22Rv1 (cell line): ENCODE measurements around the gene MRPS18A.

Experiments used
- ZFX ChIP-seq: fragments of 450-650 bp; IDR thresholded peaks from 2 replicates; pipeline ENCODE4 v1.6.1; 2017; ENCODE audit warnings: antibody characterized with exemption, borderline replicate concordance
- TF ChIP-seq, protein P1 (sequence below): fragments of 450-650 bp; IDR thresholded peaks from 2 replicates; pipeline ENCODE4 v1.5.1; 2017; ENCODE audit warnings: mild to moderate bottlenecking

DNA sequence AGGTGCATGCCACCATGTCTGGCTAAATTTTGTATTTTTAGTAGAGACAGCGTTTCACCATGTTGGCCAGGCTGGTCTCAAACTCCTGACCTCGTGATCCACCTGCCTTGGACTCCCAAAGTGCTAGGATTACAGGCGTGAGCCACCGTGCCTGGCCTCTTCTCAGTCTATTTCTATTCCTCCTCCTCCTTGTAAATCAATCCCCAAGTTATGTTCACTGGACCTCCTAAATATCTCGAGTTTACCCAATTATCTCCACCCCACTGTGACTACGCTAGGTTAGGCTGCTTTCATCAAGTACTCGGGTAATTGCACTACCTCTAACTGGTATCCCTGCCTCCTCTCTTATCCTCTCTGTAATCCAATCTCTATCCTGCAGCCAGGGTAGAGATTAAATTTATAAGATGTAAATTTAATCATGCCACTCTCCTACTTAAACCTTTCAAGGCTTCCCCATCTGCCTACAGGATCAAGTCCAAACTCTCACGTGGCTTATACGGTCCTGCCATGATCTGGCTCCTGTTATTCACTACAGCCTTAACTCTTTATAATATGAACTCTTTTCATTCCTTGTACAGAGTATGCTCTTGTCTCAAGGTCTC lies 52.8 kb downstream of the MRPS18A start:
- TF ChIP-seq, protein P1, sequence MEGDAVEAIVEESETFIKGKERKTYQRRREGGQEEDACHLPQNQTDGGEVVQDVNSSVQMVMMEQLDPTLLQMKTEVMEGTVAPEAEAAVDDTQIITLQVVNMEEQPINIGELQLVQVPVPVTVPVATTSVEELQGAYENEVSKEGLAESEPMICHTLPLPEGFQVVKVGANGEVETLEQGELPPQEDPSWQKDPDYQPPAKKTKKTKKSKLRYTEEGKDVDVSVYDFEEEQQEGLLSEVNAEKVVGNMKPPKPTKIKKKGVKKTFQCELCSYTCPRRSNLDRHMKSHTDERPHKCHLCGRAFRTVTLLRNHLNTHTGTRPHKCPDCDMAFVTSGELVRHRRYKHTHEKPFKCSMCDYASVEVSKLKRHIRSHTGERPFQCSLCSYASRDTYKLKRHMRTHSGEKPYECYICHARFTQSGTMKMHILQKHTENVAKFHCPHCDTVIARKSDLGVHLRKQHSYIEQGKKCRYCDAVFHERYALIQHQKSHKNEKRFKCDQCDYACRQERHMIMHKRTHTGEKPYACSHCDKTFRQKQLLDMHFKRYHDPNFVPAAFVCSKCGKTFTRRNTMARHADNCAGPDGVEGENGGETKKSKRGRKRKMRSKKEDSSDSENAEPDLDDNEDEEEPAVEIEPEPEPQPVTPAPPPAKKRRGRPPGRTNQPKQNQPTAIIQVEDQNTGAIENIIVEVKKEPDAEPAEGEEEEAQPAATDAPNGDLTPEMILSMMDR, result no peak
- no peak for TF ChIP-seq ZFX
